Mesenteric fat pad (tissue), 1 donor: ENCODE results near the gene VIL1. TPM values are rescaled to one million over a fixed set of nuclear protein-coding genes. Genes with fewer than 3 reads are reported as not detected.
A peak's percentile ranks its signal among the peaks of the same experiment; 100 is the strongest.

Experiments
- DNase-seq: peaks from one replicate; pipeline ENCODE4 v3.0.0-alpha.2; 2020; ENCODE audit warnings: low spot score
- total RNA-seq: library from RNA; stranded (reverse); fragmentation: NEBNext Ultra II Directional; extraction: Animal tissue kit (Norgen Biotek cat#: 25700); gene quantifications from one replicate; pipeline ENCODE4 v1.2.1, GENCODE V29; 2021
- donor health status: DM: yes; HTN: yes; CAD: no.

VIL1 gene
- total RNA-seq, 1 donor from 2014 or later, result 0.55 TPM

GRCh38 chr2:218394298-218395089 lies 24.4 kb upstream of the VIL1 start:
- DNase-seq, result no peak

DNA sequence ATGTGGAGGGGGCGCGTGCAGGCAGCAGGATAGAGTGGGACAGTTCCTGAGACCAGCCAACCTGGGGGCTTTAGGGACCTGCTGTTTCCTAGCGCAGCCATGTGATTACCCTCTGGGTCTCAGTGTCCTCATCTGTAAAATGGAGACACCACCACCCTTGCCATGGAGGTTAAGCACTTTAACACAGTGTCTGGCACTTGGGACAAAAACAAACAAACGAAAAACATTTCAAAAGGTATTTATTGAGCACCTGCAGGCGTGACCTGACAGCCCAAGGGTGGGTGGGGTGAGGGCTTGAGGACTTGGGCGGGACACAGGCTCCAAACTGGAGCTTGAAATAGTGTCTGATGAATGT lies 23.9 kb upstream of the VIL1 start:
- no peak for DNase-seq

- no peak for DNase-seq
Observed at GRCh38 chr2:218395456-218395825, 23.5 kb upstream of the VIL1 start.

DNA sequence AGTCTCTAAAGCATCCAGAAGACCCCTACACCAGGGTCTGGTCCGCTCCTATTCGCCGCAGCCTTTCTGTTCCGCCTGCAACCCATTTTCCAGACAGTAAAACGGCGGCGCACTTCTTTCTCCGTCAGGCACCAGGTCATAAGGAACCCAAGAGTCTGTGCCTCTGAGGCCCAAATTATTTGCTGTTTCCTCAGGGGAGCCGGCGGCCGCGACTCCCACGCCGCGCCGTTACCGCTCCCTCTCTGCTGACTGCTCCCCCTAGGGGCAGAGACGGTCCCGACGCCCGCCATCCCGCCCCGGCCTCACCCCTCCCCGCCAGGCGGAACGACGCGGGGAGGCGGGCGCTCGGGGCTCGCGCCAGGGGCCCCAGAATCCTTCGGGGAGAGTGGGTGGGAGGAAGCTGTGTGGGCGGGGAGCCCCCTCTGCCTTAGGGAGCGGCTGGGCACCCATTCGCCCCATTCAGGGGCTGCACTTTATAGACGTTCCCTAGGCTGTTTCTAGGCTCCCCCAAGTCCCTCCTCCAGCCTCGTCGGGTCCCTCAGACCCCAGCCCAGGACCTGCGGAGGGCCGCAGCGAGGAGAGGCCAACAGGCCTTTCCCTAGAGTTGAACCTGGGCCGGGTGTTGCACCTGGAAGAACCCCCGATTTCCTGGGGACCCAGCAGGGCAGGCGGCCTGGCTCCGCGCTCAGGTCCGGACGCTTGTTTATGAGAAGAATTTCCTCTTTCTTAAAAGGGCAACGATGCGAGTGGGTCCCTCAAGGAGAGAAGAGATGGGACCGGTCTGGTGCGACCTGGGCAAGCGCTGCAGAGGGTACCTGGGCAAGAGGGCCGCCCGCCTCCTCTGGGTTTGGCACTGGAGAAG lies 22.9 kb upstream of the VIL1 start:
- peak; percentile 97 for DNase-seq

DNA sequence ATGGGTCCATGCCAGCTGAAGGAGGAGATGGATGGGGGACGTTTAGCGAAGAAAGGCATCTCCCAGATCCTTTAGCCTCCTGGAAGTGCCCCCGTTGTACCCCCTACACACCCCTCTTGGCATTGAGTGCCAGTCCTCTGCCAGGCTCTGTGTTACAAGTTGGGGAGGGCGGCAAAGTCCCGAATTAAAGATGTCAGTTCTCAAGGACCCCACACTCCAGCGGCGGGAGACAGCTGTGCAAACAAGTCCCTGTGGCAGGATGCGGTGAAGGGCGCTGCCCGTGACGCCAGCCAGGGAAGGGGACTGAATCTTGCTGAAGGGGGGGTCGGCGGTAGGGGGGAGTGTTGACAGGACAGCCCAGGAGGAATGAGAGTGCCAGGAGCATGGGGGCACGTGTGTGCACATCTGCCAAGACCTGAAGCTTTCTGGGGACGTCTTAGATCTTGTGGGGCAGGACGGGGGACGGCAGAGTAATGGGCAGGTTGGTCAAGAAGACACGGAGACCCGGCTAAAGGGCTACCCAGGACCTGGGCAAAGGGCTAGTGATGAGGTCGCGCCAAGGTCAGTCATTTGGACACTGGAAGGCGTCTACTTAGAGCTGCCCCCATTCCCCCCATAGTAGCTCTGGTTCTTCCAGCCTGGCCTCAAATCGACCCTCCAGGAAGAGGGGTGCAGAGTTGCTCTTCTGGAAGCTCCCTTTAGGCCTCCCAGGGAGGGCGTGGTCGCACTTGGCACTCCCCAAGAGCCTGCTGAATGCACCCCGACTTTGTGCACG lies 22.0 kb upstream of the VIL1 start:
- DNase-seq, result no peak

DNA sequence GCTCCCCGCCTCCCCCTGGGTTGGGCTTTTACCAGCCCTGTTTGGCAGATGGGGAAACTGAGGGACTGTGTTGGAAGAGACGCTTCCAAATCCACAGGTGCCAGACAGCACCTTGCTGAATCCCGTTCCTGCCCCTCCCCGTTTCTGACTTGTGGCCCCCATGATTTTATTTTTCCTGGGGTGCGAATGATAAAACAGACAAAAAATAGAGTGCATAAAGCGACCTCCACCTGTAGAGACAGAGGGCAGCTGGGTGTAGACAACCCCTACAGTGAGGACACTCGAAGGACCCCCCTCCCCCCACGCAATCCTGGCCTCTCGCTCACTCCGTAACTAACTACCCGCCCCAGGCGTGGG lies 21.5 kb upstream of the VIL1 start:
- DNase-seq, result no peak

DNA sequence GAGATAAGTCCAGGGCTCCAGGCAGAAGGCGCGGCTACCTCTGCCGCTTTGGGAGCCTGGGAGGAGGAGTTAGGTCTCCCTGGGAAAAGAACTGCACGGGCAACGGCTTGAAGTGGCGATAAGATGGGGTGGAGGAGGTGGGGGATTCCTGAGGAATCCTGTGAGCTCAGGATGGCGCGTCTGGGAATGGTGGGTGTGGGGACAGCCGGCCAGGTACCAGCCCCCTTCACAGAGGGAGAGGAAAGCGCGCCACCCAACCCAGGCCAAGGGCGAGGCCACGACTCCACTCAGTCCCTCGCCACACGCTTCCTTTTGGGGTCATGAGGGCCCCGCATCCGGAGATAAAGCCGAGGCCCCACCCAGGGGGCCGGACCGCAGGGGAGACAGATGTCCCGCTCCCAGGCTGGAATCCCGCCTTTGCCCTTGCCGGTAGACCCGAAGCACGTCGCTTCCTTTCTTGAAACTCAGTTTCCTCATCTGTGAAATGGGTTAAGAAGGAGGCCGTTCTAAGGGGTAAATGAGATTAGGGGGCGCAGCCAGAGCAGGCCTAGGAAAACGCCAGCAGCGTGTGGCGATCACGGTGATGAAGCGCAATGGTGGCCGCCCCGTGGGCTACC lies 21.0 kb upstream of the VIL1 start:
- DNase-seq, result no peak

DNA sequence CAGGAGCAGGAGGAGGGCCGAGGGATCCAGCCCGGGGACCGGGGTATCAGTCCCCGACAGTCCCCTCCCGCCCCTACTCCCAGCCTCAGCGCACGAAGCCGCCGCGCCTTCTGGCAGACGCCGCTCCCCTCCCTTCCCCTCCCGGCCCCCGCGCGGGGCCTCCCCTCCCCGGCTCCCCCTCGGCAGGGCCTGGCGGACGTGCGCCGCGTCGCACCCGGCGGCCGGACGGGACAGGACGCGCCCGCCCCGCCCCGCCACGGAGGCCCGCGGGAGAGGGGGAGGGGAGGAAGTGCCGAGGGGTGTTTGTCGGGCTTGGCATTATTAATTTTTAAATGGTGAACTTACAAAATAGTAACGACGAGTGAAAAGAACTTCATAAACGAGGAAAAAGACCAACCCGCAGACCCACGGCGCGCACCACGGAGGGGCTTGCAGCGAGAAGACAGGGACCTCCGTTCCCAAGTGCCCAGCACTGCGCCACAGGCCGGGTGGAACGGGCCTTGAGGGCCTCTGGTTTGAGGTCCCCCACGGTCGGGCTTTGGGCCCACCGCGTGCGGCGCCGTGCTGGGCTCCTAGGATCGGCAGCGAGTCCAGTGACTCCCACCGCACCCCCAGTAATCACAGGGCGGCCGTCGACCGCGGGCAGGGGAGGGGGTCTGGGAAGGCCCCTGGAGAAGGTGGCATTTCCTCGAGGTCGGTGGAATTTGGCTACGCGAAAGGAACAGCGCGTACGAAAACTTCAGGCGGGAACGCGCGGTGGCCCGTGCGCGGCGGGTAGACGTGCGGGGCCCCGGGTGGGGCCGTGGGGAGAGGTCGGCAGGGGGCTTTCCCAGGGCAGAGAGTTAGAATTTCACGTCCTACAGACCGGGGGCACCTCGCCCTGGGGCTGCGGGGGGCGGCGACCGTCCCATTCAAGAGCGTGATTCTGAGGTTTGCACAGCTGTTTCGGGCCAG lies 20.2 kb upstream of the VIL1 start:
- peak; percentile 95 for DNase-seq

DNA sequence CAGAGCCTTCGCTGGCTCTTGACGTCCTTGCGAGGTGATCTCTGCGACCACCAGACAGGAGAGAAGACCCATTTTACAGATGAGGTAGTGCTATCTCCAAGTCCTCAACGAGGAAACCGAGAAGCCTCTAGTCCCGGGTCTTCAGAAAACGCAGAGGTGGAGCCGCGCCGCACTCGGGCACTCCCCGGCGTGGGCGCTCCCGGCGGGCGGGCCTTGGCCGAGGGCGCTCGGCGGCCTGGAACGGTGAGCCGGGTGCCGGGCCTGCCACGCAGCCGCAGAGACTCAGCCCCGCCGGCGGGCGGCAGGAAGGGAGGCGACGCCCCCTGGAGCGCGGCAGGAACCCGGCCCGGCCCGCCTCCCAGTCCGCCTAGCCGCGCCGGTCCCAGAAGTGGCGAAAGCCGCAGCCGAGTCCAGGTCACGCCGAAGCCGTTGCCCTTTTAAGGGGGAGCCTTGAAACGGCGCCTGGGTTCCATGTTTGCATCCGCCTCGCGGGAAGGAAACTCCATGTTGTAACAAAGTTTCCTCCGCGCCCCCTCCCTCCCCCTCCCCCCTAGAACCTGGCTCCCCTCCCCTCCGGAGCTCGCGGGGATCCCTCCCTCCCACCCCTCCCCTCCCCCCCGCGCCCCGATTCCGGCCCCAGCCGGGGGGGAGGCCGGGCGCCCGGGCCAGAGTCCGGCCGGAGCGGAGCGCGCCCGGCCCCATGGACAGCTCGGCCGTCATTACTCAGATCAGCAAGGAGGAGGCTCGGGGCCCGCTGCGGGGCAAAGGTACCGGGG lies 19.3 kb upstream of the VIL1 start, which contains the start of gene CTDSP1:
CTDSP1 (plus strand) TSS at position 478 of the 776 bp plus-strand sequence; CDS start at position 701, 223 bp downstream.
- DNase-seq, result peak; percentile 99

DNA sequence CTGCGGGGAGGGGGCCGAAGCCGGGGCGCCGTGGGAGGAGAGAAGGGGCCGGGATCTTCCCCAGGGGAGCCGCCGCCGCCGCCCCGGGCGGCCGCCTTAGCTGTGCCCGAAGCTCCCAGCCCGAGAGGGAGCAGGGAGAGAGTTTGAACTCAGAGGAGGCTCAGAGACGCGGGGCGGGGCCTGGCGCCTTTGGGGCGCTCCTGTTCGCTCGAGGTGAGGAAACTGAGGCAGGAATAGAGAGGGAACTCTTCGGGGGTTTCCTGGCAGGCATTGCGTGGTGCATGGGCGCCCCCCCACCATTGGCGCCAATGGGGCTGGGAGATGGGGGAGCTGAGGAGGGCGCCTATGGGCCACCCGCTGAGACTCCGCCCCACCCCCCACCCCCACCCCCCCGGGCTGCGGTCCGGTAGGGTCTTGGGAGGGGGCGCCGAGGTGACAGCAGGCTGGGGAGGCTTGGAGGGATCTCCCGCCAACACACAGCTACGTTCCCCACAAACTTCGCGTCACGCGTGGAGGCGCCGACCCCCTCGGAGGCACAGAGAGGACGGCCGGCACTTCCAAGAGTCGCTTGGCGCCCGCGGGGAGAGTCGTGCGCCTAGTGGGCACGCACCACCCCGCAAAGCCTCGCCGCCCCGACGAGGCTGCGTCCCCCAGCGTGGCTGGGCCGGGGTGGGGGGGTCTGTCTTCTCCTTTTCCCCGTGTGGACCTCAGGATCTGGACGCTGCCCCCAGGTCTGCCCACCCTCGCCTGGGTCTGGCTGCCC lies 18.6 kb upstream of the VIL1 start:
- no peak for DNase-seq

DNA sequence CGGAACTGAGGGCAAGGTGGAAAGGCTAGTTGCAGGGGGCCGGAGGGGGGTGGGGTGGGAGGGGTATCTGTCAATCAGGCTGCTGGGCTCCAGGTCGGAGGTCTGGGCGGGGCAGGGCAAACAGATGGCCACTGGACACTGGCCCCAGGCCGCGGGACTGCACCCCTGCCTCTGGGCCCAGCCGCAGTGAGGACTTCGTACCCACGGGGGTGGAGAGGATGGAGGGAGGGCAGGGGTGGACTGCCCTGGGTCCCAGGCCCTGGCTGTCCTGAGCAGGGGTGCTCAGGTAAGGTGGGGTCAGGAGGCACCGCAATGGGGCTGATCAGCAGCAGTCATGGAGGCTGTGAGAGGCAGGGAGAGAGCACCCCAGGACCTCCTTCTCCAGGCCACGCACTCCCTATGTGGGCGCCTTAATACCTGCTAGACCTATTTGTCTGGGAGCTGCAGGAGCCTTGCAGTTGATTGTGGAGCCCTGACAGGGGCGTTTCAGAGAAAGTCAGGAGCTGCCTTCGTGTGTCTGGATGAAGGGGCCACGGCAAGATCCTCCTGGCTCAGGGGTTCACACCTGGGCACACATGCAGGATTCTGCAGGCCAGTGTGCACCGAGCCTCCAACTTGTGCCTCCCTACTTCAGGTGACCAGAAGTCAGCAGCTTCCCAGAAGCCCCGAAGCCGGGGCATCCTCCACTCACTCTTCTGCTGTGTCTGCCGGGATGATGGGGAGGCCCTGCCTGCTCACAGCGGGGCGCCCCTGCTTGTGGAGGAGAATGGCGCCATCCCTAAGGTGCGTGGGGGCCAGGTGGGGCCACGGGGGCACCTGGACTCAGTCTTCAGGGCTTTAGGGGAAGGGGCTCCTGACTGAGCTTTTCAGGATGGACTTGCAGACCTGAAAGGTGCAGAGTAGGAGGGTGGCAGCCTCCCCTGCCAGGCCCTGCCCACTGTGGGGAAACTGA lies 17.7 kb upstream of the VIL1 start:
- DNase-seq, result no peak

DNA sequence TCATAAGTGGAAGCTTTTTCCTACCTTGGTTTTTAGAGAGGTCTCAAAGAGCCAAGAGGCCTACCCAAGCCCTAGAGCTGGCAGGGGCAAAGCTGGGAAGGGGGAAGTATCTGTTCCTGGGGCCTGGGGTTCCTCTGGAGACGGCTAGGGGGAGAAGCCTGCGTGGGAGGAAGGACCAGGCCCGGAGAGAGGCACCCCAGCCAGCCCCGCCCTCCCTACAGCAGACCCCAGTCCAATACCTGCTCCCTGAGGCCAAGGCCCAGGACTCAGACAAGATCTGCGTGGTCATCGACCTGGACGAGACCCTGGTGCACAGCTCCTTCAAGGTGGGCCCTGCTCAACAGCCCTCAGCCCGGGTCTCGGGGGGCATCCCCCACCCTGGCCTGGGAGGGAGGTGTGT lies 17.0 kb upstream of the VIL1 start:
- no peak for DNase-seq

- no peak for DNase-seq
Observed at GRCh38 chr2:218402491-218402901, 16.4 kb upstream of the VIL1 start.

DNA sequence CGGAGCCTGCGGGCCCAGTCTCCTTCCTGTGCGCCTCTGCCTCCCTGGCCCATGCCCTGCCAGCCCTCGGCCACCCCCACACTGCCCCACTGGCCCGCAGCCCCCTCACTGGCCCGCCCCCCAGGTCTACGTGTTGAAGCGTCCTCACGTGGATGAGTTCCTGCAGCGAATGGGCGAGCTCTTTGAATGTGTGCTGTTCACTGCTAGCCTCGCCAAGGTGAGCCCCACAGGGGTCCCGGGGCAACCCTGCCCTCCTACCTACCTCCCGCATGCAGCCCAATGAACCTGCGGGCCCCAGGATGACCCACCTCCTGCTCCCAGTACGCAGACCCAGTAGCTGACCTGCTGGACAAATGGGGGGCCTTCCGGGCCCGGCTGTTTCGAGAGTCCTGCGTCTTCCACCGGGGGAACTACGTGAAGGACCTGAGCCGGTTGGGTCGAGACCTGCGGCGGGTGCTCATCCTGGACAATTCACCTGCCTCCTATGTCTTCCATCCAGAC lies 16.0 kb upstream of the VIL1 start:
- DNase-seq, result no peak

DNA sequence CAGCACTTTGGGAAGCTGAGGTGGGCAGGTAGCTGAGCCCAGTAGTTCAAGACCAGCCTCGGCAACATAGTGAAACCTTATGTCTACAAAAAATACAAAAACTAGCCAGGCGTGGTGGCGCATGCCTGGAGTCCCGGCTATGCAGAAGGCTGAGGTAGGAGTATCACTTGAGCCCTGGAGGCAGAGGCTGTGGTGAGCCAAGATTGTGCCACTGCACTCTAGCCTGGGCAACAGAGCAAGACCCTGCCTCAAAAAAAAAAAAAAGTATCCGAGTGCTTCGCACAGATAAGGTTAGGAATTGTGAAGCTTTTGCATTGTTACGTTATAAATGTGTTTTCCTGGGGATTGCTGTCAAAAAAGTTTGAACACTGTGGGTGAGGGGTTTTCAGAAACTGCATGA lies 15.1 kb upstream of the VIL1 start:
- no peak for DNase-seq

DNA sequence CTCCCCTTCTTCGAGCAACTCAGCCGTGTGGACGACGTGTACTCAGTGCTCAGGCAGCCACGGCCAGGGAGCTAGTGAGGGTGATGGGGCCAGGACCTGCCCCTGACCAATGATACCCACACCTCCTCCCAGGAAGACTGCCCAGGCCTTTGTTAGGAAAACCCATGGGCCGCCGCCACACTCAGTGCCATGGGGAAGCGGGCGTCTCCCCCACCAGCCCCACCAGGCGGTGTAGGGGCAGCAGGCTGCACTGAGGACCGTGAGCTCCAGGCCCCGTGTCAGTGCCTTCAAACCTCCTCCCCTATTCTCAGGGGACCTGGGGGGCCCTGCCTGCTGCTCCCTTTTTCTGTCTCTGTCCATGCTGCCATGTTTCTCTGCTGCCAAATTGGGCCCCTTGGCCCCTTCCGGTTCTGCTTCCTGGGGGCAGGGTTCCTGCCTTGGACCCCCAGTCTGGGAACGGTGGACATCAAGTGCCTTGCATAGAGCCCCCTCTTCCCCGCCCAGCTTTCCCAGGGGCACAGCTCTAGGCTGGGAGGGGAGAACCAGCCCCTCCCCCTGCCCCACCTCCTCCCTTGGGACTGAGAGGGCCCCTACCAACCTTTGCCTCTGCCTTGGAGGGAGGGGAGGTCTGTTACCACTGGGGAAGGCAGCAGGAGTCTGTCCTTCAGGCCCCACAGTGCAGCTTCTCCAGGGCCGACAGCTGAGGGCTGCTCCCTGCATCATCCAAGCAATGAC lies 14.4 kb upstream of the VIL1 start:
- no peak for DNase-seq
